Calu3 (cell line): ENCODE measurements around the gene GANC. TPM values are rescaled to one million over a fixed set of nuclear protein-coding genes. Genes with fewer than 3 reads are reported as not detected.

Experiments
- BruUV-seq: library from RNA; stranded (reverse); fragments of 400-500 nt; replicated peaks from 2 replicates; lab custom pipeline; 2021; lab: Mats Ljungman, UMichigan
- CTCF ChIA-PET: fragments of 300-600 bp; sonication (Branson Sonifier 250); formaldehyde crosslinking; loops from one replicate; lab custom pipeline; 2022; ENCODE audit warnings: antibody characterized with exemption; lab: Charles Lee
- DNase-seq: peaks from one replicate; pipeline ENCODE4 v3.0.0; 2022
- H3K27ac Mint-ChIP-seq: one replicate; pipeline ENCODE4 v1.8.0; 2022; ENCODE audit warnings: mixed read lengths; ENCODE audit not compliant: unreplicated experiment
- H3K27me3 Mint-ChIP-seq: one replicate; pipeline ENCODE4 v1.8.0; 2022; ENCODE audit warnings: mixed read lengths; ENCODE audit not compliant: unreplicated experiment
- H3K36me3 Mint-ChIP-seq: one replicate; pipeline ENCODE4 v1.8.0; 2022; ENCODE audit warnings: mild to moderate bottlenecking, moderate library complexity, mixed read lengths; ENCODE audit not compliant: insufficient read depth, unreplicated experiment
- H3K4me1 Mint-ChIP-seq: one replicate; pipeline ENCODE4 v1.8.0; 2022; ENCODE audit warnings: mild to moderate bottlenecking, low read depth, mixed read lengths; ENCODE audit not compliant: unreplicated experiment
- H3K4me3 Mint-ChIP-seq: one replicate; pipeline ENCODE4 v1.8.0; 2022; ENCODE audit warnings: mild to moderate bottlenecking, low read depth, moderate library complexity, mixed read lengths; ENCODE audit not compliant: unreplicated experiment
- H3K9me3 Mint-ChIP-seq: one replicate; pipeline ENCODE4 v1.8.0; 2022; ENCODE audit warnings: low read depth, mixed read lengths; ENCODE audit not compliant: unreplicated experiment
- CTCF ChIP-seq: fragments of 200-600 bp; IDR thresholded peaks from one replicate; pipeline ENCODE4 v1.8.0; 2022; ENCODE audit warnings: antibody characterized with exemption; ENCODE audit not compliant: unreplicated experiment
- intact Hi-C: fragments of 100-400 bp; cut with micrococcal nuclease; formaldehyde crosslinking; loops from one replicate; pipeline ENCODE4 v1.10.0; 2022; ENCODE audit not compliant: unreplicated experiment
- total RNA-seq: library from RNA; stranded (reverse); gene quantifications from 2 replicates; pipeline ENCODE4 v1.2.3, GENCODE V29; 2022

GANC gene
- total RNA-seq, 1 experiment from 2014 or later: 10.8 TPM

- Mint-ChIP-seq H3K27ac (no peak overlapping the region), H3K9me3 (no peaks in the 10 kb centered on the region), H3K27me3 (peaks cover 13% of the 10 kb centered on the region), H3K4me3 (no peak overlapping the region), H3K4me1 (no peaks in the 10 kb centered on the region), H3K36me3 (no peaks in the 10 kb centered on the region)
- no TSS peak for BruUV-seq
- intact Hi-C loops: no loop called here
- DNase-seq: no peak
- no peak for TF ChIP-seq CTCF
- CTCF ChIA-PET: no interaction called here
These were observed 91.5 kb downstream of the GANC start for GRCh38 chr15:42364529-42364928.

- CTCF ChIA-PET: no interaction called here
- Mint-ChIP-seq H3K4me3 (no peak overlapping the region), H3K4me1 (no peaks in the 10 kb centered on the region), H3K27me3 (peaks cover 13% of the 10 kb centered on the region), H3K27ac (no peak overlapping the region), H3K36me3 (no peaks in the 10 kb centered on the region), H3K9me3 (no peaks in the 10 kb centered on the region)
- no peak for TF ChIP-seq CTCF
- intact Hi-C loops: no loop called here
- DNase-seq: no peak
- no TSS peak for BruUV-seq
These were observed 93.0 kb downstream of the GANC start for GRCh38 chr15:42365921-42366550.

- no TSS peak for BruUV-seq
- Mint-ChIP-seq H3K4me3 (no peak overlapping the region), H3K9me3 (no peaks in the 10 kb centered on the region), H3K27ac (no peak overlapping the region), H3K4me1 (no peaks in the 10 kb centered on the region), H3K36me3 (no peaks in the 10 kb centered on the region), H3K27me3 (peaks cover 13% of the 10 kb centered on the region)
- DNase-seq: no peak
- intact Hi-C loops: no loop called here
- TF ChIP-seq CTCF: no peak
- CTCF ChIA-PET: no interaction called here
These were observed 94.0 kb downstream of the GANC start for GRCh38 chr15:42367041-42367440.

GRCh38 chr15:42368096-42368495 lies 95.1 kb downstream of the GANC start:
- Mint-ChIP-seq H3K36me3 (no peaks in the 10 kb centered on the region), H3K9me3 (no peaks in the 10 kb centered on the region), H3K27ac (no peak overlapping the region), H3K4me1 (no peaks in the 10 kb centered on the region), H3K27me3 (peaks cover 13% of the 10 kb centered on the region), H3K4me3 (no peak overlapping the region)
- no peak for DNase-seq
- intact Hi-C loops: no loop called here
- BruUV-seq: no TSS peak
- TF ChIP-seq CTCF: no peak
- CTCF ChIA-PET: no interaction called here
